ENCODE data around the gene CD4. TPM values are rescaled to one million over a fixed set of nuclear protein-coding genes. Genes with fewer than 3 reads are reported as not detected.

CD4 gene
- total RNA-seq, 1 donor, result not detected

DNA sequence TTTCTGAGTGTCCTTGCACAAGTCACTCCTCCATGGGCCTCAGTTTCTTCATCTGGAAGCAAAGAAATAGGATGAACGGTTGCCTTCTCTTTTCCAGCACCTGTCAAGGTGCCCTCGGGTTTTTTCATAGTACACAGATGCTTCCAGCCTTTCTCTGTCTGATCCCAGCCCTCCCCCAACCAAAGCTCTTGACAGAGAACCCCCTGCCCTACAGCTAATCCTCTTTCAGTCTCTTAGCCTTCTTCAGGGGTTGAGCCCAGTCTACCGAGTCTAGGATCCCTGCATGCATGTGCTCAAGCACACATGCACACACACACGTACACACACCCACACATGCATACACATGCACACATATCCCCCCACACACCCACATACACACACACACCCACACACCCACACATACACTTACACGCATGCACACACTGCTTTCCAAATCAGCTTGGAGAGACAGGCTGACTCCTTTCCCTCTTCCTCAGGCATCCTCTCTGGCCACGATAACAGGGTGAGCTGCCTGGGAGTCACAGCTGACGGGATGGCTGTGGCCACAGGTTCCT, 57.1 kb downstream of the CD4 start:
- DNase-seq (ENCODE audit: low read depth), result no peak
- H3K4me3 ChIP-seq (ENCODE audit: low read depth, low read length), result no peak overlapping the region
- TF ChIP-seq, protein P1, sequence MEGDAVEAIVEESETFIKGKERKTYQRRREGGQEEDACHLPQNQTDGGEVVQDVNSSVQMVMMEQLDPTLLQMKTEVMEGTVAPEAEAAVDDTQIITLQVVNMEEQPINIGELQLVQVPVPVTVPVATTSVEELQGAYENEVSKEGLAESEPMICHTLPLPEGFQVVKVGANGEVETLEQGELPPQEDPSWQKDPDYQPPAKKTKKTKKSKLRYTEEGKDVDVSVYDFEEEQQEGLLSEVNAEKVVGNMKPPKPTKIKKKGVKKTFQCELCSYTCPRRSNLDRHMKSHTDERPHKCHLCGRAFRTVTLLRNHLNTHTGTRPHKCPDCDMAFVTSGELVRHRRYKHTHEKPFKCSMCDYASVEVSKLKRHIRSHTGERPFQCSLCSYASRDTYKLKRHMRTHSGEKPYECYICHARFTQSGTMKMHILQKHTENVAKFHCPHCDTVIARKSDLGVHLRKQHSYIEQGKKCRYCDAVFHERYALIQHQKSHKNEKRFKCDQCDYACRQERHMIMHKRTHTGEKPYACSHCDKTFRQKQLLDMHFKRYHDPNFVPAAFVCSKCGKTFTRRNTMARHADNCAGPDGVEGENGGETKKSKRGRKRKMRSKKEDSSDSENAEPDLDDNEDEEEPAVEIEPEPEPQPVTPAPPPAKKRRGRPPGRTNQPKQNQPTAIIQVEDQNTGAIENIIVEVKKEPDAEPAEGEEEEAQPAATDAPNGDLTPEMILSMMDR (IDR thresholded peaks at IDR 0.05; ENCODE audit: insufficient read depth, low read length), result no peak

DNA sequence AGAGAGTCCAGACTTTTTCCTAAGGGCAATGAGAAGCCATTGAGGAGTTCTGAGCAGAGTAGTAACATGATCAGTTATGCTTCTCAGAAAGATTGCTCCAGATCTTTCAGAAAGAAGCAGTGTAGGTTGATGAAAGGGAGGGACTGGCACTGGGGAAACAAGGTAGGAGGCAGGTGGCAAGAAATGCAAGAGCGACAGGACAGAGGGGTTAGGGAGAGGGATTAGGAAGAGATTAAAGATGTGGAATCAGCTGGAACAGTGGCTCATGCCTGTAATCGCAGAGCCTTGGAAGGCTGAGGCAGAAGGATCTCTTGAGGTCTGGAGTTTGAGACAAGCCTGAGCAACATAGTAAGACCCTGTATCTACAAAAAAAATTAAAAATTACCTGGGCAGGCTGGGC, 58.3 kb downstream of the CD4 start:
- H3K4me3 ChIP-seq (ENCODE audit: low read depth, low read length), result no peak overlapping the region
- no peak for DNase-seq (ENCODE audit: low read depth)
- TF ChIP-seq, protein P1 (IDR thresholded peaks at IDR 0.05; ENCODE audit: insufficient read depth, low read length), result no peak

DNA sequence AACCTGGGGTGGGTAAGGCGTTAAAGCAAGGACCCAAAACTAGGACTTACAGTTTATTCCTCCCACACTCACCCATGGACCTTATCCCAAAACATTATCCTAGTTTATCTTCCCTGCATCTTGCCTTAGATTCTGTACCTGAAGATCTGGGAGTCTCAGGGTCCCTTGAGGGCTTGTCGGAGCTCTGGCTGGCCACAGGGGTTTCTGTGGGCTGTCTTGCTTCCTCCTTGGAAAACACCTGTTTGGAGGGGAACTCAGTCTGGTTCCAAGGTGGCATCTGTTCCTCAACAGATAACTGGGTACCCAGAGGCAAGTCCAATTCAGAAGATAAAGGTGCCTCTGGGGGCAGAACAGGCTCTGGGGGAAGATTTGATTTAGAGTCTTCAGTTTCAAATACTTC, 60.1 kb downstream of the CD4 start:
- no peak for DNase-seq (ENCODE audit: low read depth)
- H3K4me3 ChIP-seq (ENCODE audit: low read depth, low read length), result no peak overlapping the region
- TF ChIP-seq, protein P1 (IDR thresholded peaks at IDR 0.05; ENCODE audit: insufficient read depth, low read length), result no peak

DNA sequence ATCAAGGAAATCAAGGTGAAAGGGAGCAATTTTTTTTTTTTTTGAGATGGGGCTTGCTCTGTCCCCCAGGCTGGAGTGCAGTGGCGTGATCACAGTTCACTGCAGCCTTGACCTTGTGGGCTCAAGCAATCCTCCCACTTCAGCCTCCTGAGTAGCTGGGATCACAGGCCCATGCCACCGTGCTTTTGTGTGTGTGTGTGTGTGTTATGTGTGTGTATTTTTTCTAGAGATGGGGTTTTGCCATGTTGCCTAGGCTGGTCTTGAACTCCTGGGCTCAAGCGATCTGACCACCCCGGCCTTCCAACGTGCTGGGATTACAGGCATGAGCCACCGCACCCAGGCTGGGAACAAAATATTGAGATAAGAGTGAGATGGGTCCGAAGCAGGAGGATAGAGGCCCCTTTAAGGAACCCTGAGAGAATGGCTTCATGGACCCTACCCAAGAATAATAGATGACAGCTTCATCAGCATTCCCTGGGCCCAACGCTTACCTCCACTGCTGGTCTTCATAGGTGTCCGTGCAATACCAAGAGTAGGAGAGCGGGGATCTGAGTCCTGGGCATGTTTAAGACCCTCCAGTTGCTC, 60.7 kb downstream of the CD4 start:
- H3K4me3 ChIP-seq (ENCODE audit: low read depth, low read length), result peak overlapping the region; percentile 61
- TF ChIP-seq, protein P1 (IDR thresholded peaks at IDR 0.05; ENCODE audit: insufficient read depth, low read length), result no peak
- DNase-seq (ENCODE audit: low read depth), result no peak

DNA sequence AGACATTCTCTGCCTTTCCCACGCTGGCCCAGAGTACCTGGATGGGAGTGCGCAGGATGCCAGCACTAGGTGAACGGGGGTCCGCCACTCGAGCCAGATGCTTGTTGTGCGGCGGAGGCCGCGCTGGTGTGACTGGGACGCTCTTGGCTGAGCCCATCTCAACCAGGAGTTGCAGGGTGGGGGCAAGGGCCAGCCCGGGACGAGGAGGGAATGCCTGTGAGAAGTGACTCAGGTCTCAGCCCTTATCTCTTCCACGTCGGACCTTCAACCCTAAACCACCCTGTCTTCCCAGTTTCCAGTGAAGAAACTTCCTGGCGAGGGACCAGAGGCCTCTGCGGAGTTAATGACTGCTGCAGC, 61.4 kb downstream of the CD4 start:
- TF ChIP-seq, protein P1 (IDR thresholded peaks at IDR 0.05; ENCODE audit: insufficient read depth, low read length), result no peak
- DNase-seq (ENCODE audit: low read depth), result no peak
- peak overlapping the region; percentile 61 for H3K4me3 ChIP-seq (ENCODE audit: low read depth, low read length)

DNA sequence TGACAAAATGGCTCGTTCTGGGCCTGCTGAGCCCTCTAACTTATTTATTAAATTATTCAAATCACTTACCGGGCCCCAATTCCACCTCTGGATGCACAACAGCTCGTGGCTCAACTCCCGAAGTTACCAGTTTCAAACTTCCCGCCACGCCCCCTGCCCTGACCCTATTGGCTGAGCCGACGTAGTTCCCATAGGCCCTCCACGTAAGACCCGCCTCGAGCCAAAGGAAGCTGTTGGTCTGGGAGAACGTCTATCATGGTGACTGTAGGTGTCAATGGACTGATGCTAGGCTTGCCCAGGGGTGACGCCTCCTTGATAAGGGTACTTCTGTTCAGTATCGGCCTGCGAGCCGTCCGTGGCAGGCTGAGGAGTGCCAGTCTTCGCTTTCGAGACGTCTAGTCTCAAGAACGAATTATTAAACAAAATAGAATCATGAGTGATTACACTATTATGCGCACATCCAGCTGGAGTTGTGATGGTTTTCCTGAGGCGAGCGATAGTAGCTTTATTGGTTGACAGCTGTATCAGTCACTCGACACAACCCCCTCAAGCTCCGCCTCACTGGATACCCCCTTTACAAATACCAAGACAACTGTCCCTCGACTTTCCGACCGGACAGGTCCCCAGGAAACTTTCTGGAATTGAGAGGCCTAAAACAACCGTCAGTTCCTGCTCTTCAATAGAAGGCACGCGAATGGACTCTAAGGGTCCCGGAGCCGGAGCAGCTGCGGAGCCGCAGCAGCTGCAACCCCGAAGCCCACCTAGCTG, 62.0 kb downstream of the CD4 start, which contains the start of gene CDCA3:
TSS of gene CDCA3 (minus strand) at position 134 of the 768 bp plus-strand sequence. CDS start 334 bp downstream, outside the sequence.
- H3K4me3 ChIP-seq (ENCODE audit: low read depth, low read length), result peak within 1 kb of the TSS; percentile 97
- peak; percentile 99 for DNase-seq (ENCODE audit: low read depth)
- TF ChIP-seq, protein P1 (IDR thresholded peaks at IDR 0.05; ENCODE audit: insufficient read depth, low read length), result no peak
